ENCODE results near the gene CORO1A.
"Not testable (repeated sequence)": the region's sequence is repeated elsewhere in the genome, so short reads cannot be mapped to it uniquely, and the experiment has no call there.

CORO1A gene

GRCh38 chr16:30157214-30157613 lies 26.2 kb upstream of the CORO1A start:
- DNase-seq = no peak
- no peak overlapping the region for H3K27ac ChIP-seq
- no peak overlapping the region for H3K4me3 ChIP-seq (ENCODE audit: low read depth, low read length)
- H3K27me3 ChIP-seq (ENCODE audit: insufficient read depth, low read depth, severe bottlenecking) = no peaks in the 10 kb centered on the region
- no peak for TF ChIP-seq CTCF (IDR thresholded peaks at IDR 0.05; ENCODE audit: low read depth, low read length)
- no peaks in the 10 kb centered on the region for H3K36me3 ChIP-seq
- no peaks in the 10 kb centered on the region for H3K9me3 ChIP-seq (ENCODE audit: severe bottlenecking)

GRCh38 chr16:30163538-30163937 lies 19.9 kb upstream of the CORO1A start:
- TF ChIP-seq CTCF (IDR thresholded peaks at IDR 0.05; ENCODE audit: low read depth, low read length) = no peak
- DNase-seq = no peak
- Histone ChIP-seq H3K27ac (no peak overlapping the region), H3K4me3 (ENCODE audit: low read depth, low read length) (no peak overlapping the region), H3K36me3 (no peaks in the 10 kb centered on the region), H3K9me3 (ENCODE audit: severe bottlenecking) (no peaks in the 10 kb centered on the region), H3K27me3 (ENCODE audit: insufficient read depth, low read depth, severe bottlenecking) (no peaks in the 10 kb centered on the region)

- TF ChIP-seq CTCF (IDR thresholded peaks at IDR 0.05; ENCODE audit: low read depth, low read length) = no peak
Observed at GRCh38 chr16:30166202-30166902, 17.1 kb upstream of the CORO1A start.

GRCh38 chr16:30168746-30169145 lies 14.7 kb upstream of the CORO1A start:
- not testable (repeated sequence) for H3K27ac ChIP-seq; H3K4me3 ChIP-seq (ENCODE audit: low read depth, low read length); H3K27me3 ChIP-seq (ENCODE audit: insufficient read depth, low read depth, severe bottlenecking); H3K36me3 ChIP-seq; DNase-seq; H3K9me3 ChIP-seq (ENCODE audit: severe bottlenecking)

More at GRCh38 chr16:30166202-30166902, 17.1 kb upstream of the CORO1A start:
- Histone ChIP-seq H3K36me3 (no peaks in the 10 kb centered on the region), H3K9me3 (ENCODE audit: severe bottlenecking) (no peaks in the 10 kb centered on the region), H3K27me3 (ENCODE audit: insufficient read depth, low read depth, severe bottlenecking) (no peaks in the 10 kb centered on the region), H3K4me3 (ENCODE audit: low read depth, low read length) (no peak overlapping the region), H3K27ac (no peak overlapping the region)
- DNase-seq = no peak

- H3K9me3 ChIP-seq (ENCODE audit: severe bottlenecking); H3K4me3 ChIP-seq (ENCODE audit: low read depth, low read length); H3K27me3 ChIP-seq (ENCODE audit: insufficient read depth, low read depth, severe bottlenecking); H3K27ac ChIP-seq; DNase-seq; H3K36me3 ChIP-seq: not testable (repeated sequence)
Observed at GRCh38 chr16:30169416-30169815, 14.0 kb upstream of the CORO1A start.

GRCh38 chr16:30170145-30170544 lies 13.3 kb upstream of the CORO1A start:
- H3K4me3 ChIP-seq (ENCODE audit: low read depth, low read length); H3K36me3 ChIP-seq; H3K9me3 ChIP-seq (ENCODE audit: severe bottlenecking); DNase-seq; H3K27me3 ChIP-seq (ENCODE audit: insufficient read depth, low read depth, severe bottlenecking): not testable (repeated sequence)
- peak overlapping the region; percentile 75 for H3K27ac ChIP-seq

GRCh38 chr16:30173054-30173453 lies 10.3 kb upstream of the CORO1A start:
- no peak for DNase-seq
- no peaks in the 10 kb centered on the region for H3K27me3 ChIP-seq (ENCODE audit: insufficient read depth, low read depth, severe bottlenecking)
- no peaks in the 10 kb centered on the region for H3K9me3 ChIP-seq (ENCODE audit: severe bottlenecking)
- H3K27ac ChIP-seq = no peak overlapping the region
- no peaks in the 10 kb centered on the region for H3K36me3 ChIP-seq
- H3K4me3 ChIP-seq (ENCODE audit: low read depth, low read length) = no peak overlapping the region
- no peak for TF ChIP-seq CTCF (IDR thresholded peaks at IDR 0.05; ENCODE audit: low read depth, low read length)

- H3K9me3 ChIP-seq (ENCODE audit: severe bottlenecking); H3K27ac ChIP-seq: not testable (repeated sequence)
Observed at GRCh38 chr16:30176876-30177275, 6.5 kb upstream of the CORO1A start.

More at GRCh38 chr16:30176876-30177275, 6.5 kb upstream of the CORO1A start:
- DNase-seq; H3K4me3 ChIP-seq (ENCODE audit: low read depth, low read length); H3K36me3 ChIP-seq; H3K27me3 ChIP-seq (ENCODE audit: insufficient read depth, low read depth, severe bottlenecking): not testable (repeated sequence)

Data from WERI-Rb-1 (cell line).